ENCODE results near the gene CPA5. TPM values are rescaled to one million over a fixed set of nuclear protein-coding genes. Genes with fewer than 3 reads are reported as not detected.

The CPA5 gene
- total RNA-seq, 4 donors from 2014 or later = not detected

GRCh38 chr7:130366564-130366963, 21.9 kb downstream of the CPA5 start:
- intact Hi-C loops (cut with DNase I; ENCODE audit: low total_unique reads) = no loop called here

DNA sequence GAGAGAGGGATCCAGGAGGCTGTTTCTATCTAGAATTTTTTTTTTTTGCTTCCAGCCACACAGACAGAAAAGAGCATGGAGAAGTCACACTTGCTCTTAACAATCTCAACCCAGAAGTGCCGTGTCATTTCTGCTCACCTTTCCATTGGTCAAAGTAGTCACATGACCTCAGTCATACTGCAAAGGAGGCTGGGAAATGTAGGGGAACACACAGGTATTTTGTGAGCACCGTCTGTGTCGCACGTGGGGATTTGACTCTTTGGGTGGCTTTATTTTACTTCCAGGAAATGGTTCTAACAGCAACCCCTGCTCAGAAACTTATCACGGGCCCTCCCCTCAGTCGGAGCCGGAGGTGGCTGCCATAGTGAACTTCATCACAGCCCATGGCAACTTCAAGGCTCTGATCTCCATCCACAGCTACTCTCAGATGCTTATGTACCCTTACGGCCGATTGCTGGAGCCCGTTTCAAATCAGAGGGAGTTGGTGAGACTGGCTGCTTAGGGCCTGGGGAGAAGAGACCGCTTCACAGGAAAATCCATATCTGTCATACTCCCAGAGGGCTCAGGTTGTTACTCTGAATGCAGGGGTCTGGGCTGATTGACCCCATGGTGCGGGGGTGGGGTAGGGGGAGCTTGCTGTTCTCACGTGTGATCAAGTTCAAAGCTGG, 22.6 kb downstream of the CPA5 start:
- H3K9me3 ChIP-seq = no peaks in the 10 kb centered on the region
- intact Hi-C loops (cut with DNase I; ENCODE audit: low total_unique reads) = no loop called here
- no peak for TF ChIP-seq POLR2A (IDR thresholded peaks at IDR 0.05)
- TF ChIP-seq, protein P1, sequence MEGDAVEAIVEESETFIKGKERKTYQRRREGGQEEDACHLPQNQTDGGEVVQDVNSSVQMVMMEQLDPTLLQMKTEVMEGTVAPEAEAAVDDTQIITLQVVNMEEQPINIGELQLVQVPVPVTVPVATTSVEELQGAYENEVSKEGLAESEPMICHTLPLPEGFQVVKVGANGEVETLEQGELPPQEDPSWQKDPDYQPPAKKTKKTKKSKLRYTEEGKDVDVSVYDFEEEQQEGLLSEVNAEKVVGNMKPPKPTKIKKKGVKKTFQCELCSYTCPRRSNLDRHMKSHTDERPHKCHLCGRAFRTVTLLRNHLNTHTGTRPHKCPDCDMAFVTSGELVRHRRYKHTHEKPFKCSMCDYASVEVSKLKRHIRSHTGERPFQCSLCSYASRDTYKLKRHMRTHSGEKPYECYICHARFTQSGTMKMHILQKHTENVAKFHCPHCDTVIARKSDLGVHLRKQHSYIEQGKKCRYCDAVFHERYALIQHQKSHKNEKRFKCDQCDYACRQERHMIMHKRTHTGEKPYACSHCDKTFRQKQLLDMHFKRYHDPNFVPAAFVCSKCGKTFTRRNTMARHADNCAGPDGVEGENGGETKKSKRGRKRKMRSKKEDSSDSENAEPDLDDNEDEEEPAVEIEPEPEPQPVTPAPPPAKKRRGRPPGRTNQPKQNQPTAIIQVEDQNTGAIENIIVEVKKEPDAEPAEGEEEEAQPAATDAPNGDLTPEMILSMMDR (IDR thresholded peaks at IDR 0.05) = no peak
- no peaks in the 10 kb centered on the region for H3K27me3 ChIP-seq
- peak overlapping the region in 1 of 2 donors; percentile 78 for H3K27ac ChIP-seq
- DNase-seq = no peak
- no peaks in the 10 kb centered on the region for H3K36me3 ChIP-seq
- no peak overlapping the region for H3K4me3 ChIP-seq
- no peaks in the 10 kb centered on the region for H3K4me1 ChIP-seq

More at GRCh38 chr7:130366564-130366963, 21.9 kb downstream of the CPA5 start:
- Histone ChIP-seq H3K4me1 (no peaks in the 10 kb centered on the region), H3K36me3 (no peaks in the 10 kb centered on the region), H3K9me3 (no peaks in the 10 kb centered on the region), H3K4me3 (no peak overlapping the region), H3K27ac (peak overlapping the region; percentile 28 to 78), H3K27me3 (no peaks in the 10 kb centered on the region)
- TF ChIP-seq, protein P1 (IDR thresholded peaks at IDR 0.05) = no peak
- TF ChIP-seq POLR2A (IDR thresholded peaks at IDR 0.05) = no peak
- peak in 1 of 2 donors; percentile 12 for DNase-seq

DNA sequence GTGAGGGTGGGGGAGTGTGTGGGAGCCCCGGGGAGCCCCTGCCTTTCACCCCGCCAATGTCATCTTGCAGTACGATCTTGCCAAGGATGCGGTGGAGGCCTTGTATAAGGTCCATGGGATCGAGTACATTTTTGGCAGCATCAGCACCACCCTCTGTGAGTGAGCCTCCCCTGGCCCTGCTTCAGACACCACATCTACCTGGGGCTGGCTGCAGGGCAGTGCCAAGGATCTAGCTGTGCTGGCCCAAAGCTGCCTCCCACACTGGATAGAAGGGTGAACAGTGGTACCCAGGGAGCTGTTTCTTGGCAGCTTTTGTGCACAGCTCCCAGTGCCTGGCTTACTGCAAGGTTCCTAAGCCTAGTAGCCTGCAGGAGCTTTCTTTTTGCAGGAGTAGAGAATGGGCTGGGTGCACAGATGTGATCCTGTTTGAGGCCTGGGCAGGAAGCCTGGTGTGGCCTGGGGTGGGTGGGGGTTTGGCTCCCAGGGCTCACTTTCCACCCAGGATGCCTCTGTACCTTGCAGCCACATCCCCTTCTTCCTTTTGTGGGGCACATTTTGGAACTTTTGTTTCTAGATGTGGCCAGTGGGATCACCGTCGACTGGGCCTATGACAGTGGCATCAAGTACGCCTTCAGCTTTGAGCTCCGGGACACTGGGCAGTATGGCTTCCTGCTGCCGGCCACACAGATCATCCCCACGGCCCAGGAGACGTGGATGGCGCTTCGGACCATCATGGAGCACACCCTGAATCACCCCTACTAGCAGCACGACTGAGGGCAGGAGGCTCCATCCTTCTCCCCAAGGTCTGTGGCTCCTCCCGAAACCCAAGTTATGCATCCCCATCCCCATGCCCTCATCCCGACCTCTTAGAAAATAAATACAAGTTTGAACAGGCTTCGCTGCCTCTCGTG, 23.5 kb downstream of the CPA5 start:
- TF ChIP-seq, protein P1 (IDR thresholded peaks at IDR 0.05) = no peak
- no peak for TF ChIP-seq POLR2A (IDR thresholded peaks at IDR 0.05)
- H3K36me3 ChIP-seq = no peaks in the 10 kb centered on the region
- DNase-seq = no peak
- H3K27me3 ChIP-seq = no peaks in the 10 kb centered on the region
- no peak overlapping the region for H3K4me3 ChIP-seq
- H3K9me3 ChIP-seq = no peaks in the 10 kb centered on the region
- peaks cover 7 to 8% of the 10 kb centered on the region in 2 donors for H3K4me1 ChIP-seq
- intact Hi-C loops (cut with DNase I; ENCODE audit: low total_unique reads) = no loop called here
- no peak overlapping the region for H3K27ac ChIP-seq

GRCh38 chr7:130369110-130369711, 24.6 kb downstream of the CPA5 start:
- Histone ChIP-seq H3K4me1 (peaks cover 12 to 14% of the 10 kb centered on the region in 2 donors), H3K27me3 (no peaks in the 10 kb centered on the region), H3K27ac (no peak overlapping the region), H3K36me3 (no peaks in the 10 kb centered on the region), H3K9me3 (no peaks in the 10 kb centered on the region), H3K4me3 (no peak overlapping the region)
- DNase-seq = no peak
- TF ChIP-seq, protein P1 (IDR thresholded peaks at IDR 0.05) = no peak
- TF ChIP-seq POLR2A (IDR thresholded peaks at IDR 0.05) = no peak
- intact Hi-C loops (cut with DNase I; ENCODE audit: low total_unique reads) = no loop called here

Data from uterus (tissue), 4 donors.